Lung (tissue), 12 donors: ENCODE results near the gene RASSF10. TPM values are rescaled to one million over a fixed set of nuclear protein-coding genes. Genes with fewer than 3 reads are reported as not detected.

Experiments
- ATAC-seq: fragments of 200-7000 bp; cut with Tn5 transposase; one replicate; pipeline ENCODE4 v1.9.1; 2020; ENCODE audit warnings: moderate number of reproducible peaks; ENCODE audit not compliant: insufficient read depth, low FRiP score
- DNase-seq, 3 donors: peaks; one replicate each; pipeline ENCODE4 v3.0.0-alpha.2; 2013 to 2017
- H3K27ac ChIP-seq, 2 donors: one replicate each; pipeline ENCODE4 v1.5.1; 2013; ENCODE audit warnings: mild to moderate bottlenecking in 2 of 2, moderate library complexity in 2 of 2, control low read depth in 1 of 2, inconsistent platforms in 1 of 2, low read depth in 1 of 2, low read length in 1 of 2
- H3K27me3 ChIP-seq, 3 donors: one replicate each; pipeline ENCODE4 v1.5.1; 2013; ENCODE audit warnings: low read length in 2 of 3; ENCODE audit not compliant: control insufficient read depth in 3 of 3, insufficient read depth in 3 of 3
- H3K36me3 ChIP-seq, 4 donors: one replicate each; pipeline ENCODE4 v1.5.1; 2013; ENCODE audit warnings: low read length in 4 of 4, mild to moderate bottlenecking in 1 of 4, moderate library complexity in 1 of 4; ENCODE audit not compliant: control insufficient read depth in 4 of 4, insufficient read depth in 4 of 4
- H3K4me1 ChIP-seq, 5 donors: one replicate each; pipeline ENCODE4 v1.5.1; 2013; ENCODE audit warnings: low read length in 5 of 5, mild to moderate bottlenecking in 2 of 5, moderate library complexity in 1 of 5; ENCODE audit not compliant: control insufficient read depth in 5 of 5, insufficient read depth in 5 of 5
- H3K4me3 ChIP-seq: one replicate; pipeline ENCODE4 v1.5.1; 2013; ENCODE audit warnings: mild to moderate bottlenecking, control low read depth, moderate library complexity
- H3K9ac ChIP-seq, 2 donors: one replicate each; pipeline ENCODE4 v1.5.1; 2013; ENCODE audit warnings: low read length in 2 of 2, control low read depth in 1 of 2; ENCODE audit not compliant: insufficient read depth in 1 of 2
- H3K9me3 ChIP-seq, 4 donors: one replicate each; pipeline ENCODE4 v1.5.1; 2013; ENCODE audit warnings: low read length in 3 of 4, mild to moderate bottlenecking in 1 of 4, moderate library complexity in 1 of 4; ENCODE audit not compliant: control insufficient read depth in 4 of 4, insufficient read depth in 3 of 4
- WGBS, 2 donors: extraction: QIAGEN DNeasy Blood & Tissue Kit; methylation state at CpG; one replicate each; pipeline ENCODE4 v1.1.7; 2013; 5-methylcytosine and 5-hydroxymethylcytosine counted together
- polyA plus RNA-seq, 2 donors: library from polyadenylated mRNA; stranded (reverse); fragments of 200-250 nt; gene quantifications; one replicate each; pipeline ENCODE4 v1.2.1, GENCODE V29; 2013
- total RNA-seq, 2 donors: library from RNA; depleted of rRNA in 1 of 2; stranded (reverse); fragments of >200 nt in 1 of 2; gene quantifications; one replicate each; pipeline ENCODE4 v1.2.1, GENCODE V29; 2014 to 2021
- TF ChIP-seq, protein P1 (sequence below): IDR thresholded peaks from 2 replicates; pipeline ENCODE4 v1.5.1; 2012; ENCODE audit warnings: mild to moderate bottlenecking; ENCODE audit errors: control extremely low read depth, extremely low read depth
- donor health status: control.
- donor health status: control.
- donor health status: Bipolar disorder and iron deficiency.
- donor health status: healthy.
- donor health status: DM: yes; HTN: yes; CAD: no.

The RASSF10 gene
- total and polyA plus RNA-seq, 4 donors = 1.7 to 12.2 (median 6.1) TPM

GRCh38 chr11:13012056-13012661 lies 3.0 kb downstream of the RASSF10 start:
- ATAC-seq = no peak

GRCh38 chr11:13013054-13013488 lies 4.0 kb downstream of the RASSF10 start:
- no peak overlapping the region for H3K9ac ChIP-seq

More at GRCh38 chr11:13012056-13012661, 3.0 kb downstream of the RASSF10 start:
- TF ChIP-seq, protein P1, sequence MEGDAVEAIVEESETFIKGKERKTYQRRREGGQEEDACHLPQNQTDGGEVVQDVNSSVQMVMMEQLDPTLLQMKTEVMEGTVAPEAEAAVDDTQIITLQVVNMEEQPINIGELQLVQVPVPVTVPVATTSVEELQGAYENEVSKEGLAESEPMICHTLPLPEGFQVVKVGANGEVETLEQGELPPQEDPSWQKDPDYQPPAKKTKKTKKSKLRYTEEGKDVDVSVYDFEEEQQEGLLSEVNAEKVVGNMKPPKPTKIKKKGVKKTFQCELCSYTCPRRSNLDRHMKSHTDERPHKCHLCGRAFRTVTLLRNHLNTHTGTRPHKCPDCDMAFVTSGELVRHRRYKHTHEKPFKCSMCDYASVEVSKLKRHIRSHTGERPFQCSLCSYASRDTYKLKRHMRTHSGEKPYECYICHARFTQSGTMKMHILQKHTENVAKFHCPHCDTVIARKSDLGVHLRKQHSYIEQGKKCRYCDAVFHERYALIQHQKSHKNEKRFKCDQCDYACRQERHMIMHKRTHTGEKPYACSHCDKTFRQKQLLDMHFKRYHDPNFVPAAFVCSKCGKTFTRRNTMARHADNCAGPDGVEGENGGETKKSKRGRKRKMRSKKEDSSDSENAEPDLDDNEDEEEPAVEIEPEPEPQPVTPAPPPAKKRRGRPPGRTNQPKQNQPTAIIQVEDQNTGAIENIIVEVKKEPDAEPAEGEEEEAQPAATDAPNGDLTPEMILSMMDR = no peak
- Histone ChIP-seq H3K27ac (no peak overlapping the region), H3K36me3 (no peaks in the 10 kb centered on the region), H3K4me3 (no peak overlapping the region), H3K4me1 (peaks cover 0 to 30% (median 6%) of the 10 kb centered on the region in 5 donors), H3K9me3 (peaks cover 0 to 6% (median 0%) of the 10 kb centered on the region in 4 donors), H3K27me3 (peaks cover 3 to 71% (median 53%) of the 10 kb centered on the region in 3 donors), H3K9ac (no peak overlapping the region)
- peak; percentile 42 to 70 (median 59) for DNase-seq
- 39 to 45% methylated on average over 9 of the region's 9 CpGs for WGBS, 2 donors

GRCh38 chr11:13015753-13016152 lies 6.6 kb downstream of the RASSF10 start:
- peaks cover 3 to 49% (median 34%) of the 10 kb centered on the region in 3 donors for H3K27me3 ChIP-seq
- TF ChIP-seq, protein P1 = no peak
- 64 to 70% methylated on average over 6 of the region's 6 CpGs for WGBS, 2 donors
- no peaks in the 10 kb centered on the region for H3K36me3 ChIP-seq
- peaks cover 0 to under 1% (median 0%) of the 10 kb centered on the region in 4 donors for H3K9me3 ChIP-seq
- peaks cover 0 to 8% (median 3%) of the 10 kb centered on the region in 5 donors for H3K4me1 ChIP-seq
- H3K4me3 ChIP-seq = no peak overlapping the region
- ATAC-seq (no peak), DNase-seq (no peak)
- H3K27ac ChIP-seq = no peak overlapping the region
- H3K9ac ChIP-seq = no peak overlapping the region

More at GRCh38 chr11:13013054-13013488, 4.0 kb downstream of the RASSF10 start:
- Histone ChIP-seq H3K36me3 (no peaks in the 10 kb centered on the region), H3K9me3 (peaks cover 0 to 6% (median 0%) of the 10 kb centered on the region in 4 donors), H3K4me1 (peaks cover 0 to 30% (median 6%) of the 10 kb centered on the region in 5 donors), H3K27me3 (peaks cover 3 to 66% (median 45%) of the 10 kb centered on the region in 3 donors), H3K27ac (no peak overlapping the region), H3K4me3 (no peak overlapping the region)
- DNase-seq (peak in 1 of 3 donors; percentile 25), ATAC-seq (no peak)
- WGBS, 2 donors = 55 to 60% methylated on average over 7 of the region's 7 CpGs
- TF ChIP-seq, protein P1 = no peak
